Fibroblast of the aortic adventitia (primary cell): ENCODE results near the gene STAT6. TPM values are rescaled to one million over a fixed set of nuclear protein-coding genes. Genes with fewer than 3 reads are reported as not detected.
A peak's percentile ranks its signal among the peaks of the same experiment; 100 is the strongest.

ENCODE experiments used
- DNase-seq: peaks from one replicate; pipeline ENCODE4 v3.0.0-alpha.2; 2010; ENCODE audit warnings: low read depth
- H3K4me3 ChIP-seq: 2 replicates; pipeline ENCODE4 v1.5.1; 2011; ENCODE audit warnings: low read depth, mild to moderate bottlenecking, control low read depth, low read length, moderate library complexity
- CTCF ChIP-seq: IDR thresholded peaks from 2 replicates; pipeline ENCODE4 v1.5.1; 2011; ENCODE audit warnings: mild to moderate bottlenecking, low read length, control low read depth, inconsistent platforms; ENCODE audit not compliant: insufficient read depth
- total RNA-seq: library from RNA; depleted of rRNA; stranded (reverse); fragments of >200 nt; gene quantifications from 2 replicates; pipeline ENCODE4 v1.2.3, GENCODE V29; 2012; ENCODE audit warnings: low replicate concordance

STAT6 gene
- total RNA-seq, 1 donor: 102 TPM

- no peak for TF ChIP-seq CTCF
- DNase-seq: peak; percentile 61
- H3K4me3 ChIP-seq: no peak overlapping the region
Observed at GRCh38 chr12:57139796-57140649, 28.9 kb upstream of the STAT6 start.

- TF ChIP-seq CTCF: no peak
- DNase-seq: peak; percentile 63
- H3K4me3 ChIP-seq: no peak overlapping the region
Observed at GRCh38 chr12:57138526-57139272, 27.5 kb upstream of the STAT6 start.

- peak overlapping the region; percentile 59 for H3K4me3 ChIP-seq
- DNase-seq: peak; percentile 93
- TF ChIP-seq CTCF: no peak
Observed at GRCh38 chr12:57135527-57136326, 24.6 kb upstream of the STAT6 start.

- no peak for DNase-seq
- H3K4me3 ChIP-seq: peak overlapping the region; percentile 59
- no peak for TF ChIP-seq CTCF
Observed at GRCh38 chr12:57134949-57135348, 23.8 kb upstream of the STAT6 start.

DNA sequence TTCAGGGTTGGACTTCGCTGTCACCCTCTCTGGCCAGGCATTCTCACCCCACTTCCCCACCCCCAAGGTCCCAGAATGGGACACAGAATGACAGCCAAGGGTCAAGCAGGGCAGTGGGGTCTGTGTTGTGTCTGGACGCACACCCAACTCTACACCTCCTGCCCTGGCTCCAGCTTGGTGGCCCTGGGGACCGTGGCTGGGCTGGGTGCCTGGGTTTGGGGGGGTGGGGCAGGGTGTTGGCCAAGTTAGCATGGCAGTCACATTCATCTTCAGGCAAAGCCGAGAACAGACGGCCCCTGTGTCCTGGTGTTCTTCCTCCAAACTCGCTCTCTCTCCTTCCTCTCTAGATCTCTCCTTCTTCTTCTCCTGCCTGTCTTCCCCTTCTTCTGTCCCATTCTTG, 22.8 kb upstream of the STAT6 start:
- no peak for TF ChIP-seq CTCF
- H3K4me3 ChIP-seq: peak overlapping the region; percentile 54
- DNase-seq: peak; percentile 41

DNA sequence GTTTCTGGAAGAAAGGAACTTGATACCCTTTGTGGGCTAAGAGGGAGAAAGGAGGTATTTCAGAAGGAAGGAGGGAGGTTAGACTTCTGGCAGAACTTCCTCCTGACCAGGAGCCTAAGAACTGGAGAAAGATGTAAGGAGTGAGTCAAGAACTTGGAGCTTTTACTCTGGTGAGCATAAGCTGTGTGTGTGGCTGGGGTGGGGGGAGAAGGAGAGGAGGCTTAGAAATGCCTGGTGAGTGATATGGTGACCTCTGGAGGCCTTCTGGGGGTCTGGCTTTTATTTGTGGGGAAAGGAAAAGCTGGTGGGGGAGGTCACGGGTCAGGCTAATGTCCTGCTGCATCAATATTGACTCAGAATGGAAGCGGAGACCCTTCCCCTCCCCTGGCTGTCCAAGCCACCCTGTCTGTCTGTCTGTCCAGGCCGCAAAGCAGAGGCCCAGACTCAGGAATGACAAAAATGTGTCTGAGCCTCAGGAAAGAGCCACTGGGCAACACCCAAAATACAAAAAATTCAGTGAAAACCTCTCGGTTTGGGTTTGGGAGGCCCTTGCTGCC, 21.9 kb upstream of the STAT6 start:
- peak overlapping the region; percentile 89 for H3K4me3 ChIP-seq
- TF ChIP-seq CTCF: no peak
- peak; percentile 87 for DNase-seq
